A673 (cell line): ENCODE measurements around the gene OR14I1. TPM values are rescaled to one million over a fixed set of nuclear protein-coding genes. Genes with fewer than 3 reads are reported as not detected.

ENCODE experiments used
- BruUV-seq: library from RNA; stranded (reverse); fragments of 400-500 nt; replicated peaks from 2 replicates; lab custom pipeline; 2021; lab: Mats Ljungman, UMichigan
- CTCF ChIA-PET: fragments of 300-600 bp; sonication (Branson Sonifier 250); formaldehyde crosslinking; loops from one replicate; lab custom pipeline; 2022; ENCODE audit warnings: antibody characterized with exemption; lab: Charles Lee
- POLR2A ChIA-PET: fragments of 300-600 bp; sonication (Branson Sonifier 250); formaldehyde crosslinking; loops from one replicate; lab custom pipeline; 2022; ENCODE audit warnings: antibody characterized with exemption; ENCODE audit not compliant: low non-redundant PET; lab: Charles Lee
- DNase-seq: peaks from one replicate; pipeline ENCODE4 v3.0.0-alpha.2; 2015; ENCODE audit warnings: low spot score
- H3K27ac ChIP-seq: fragments of 200-600 bp; sonication (generic); 2 replicates; pipeline ENCODE4 v1.5.1; 2016; ENCODE audit warnings: mixed run types, low read depth, mild to moderate bottlenecking, mixed read lengths, antibody characterized with exemption, low read length; ENCODE audit not compliant: poor library complexity, severe bottlenecking
- H3K27me3 ChIP-seq: fragments of 200-600 bp; sonication (generic); replicated peaks from 2 replicates; pipeline ENCODE4 v1.6.1; 2017; ENCODE audit warnings: mixed run types, low read depth, mild to moderate bottlenecking, mixed read lengths, antibody characterized with exemption, low read length; ENCODE audit not compliant: insufficient read depth, poor library complexity
- H3K36me3 ChIP-seq: fragments of 200-600 bp; sonication (generic); 2 replicates; pipeline ENCODE4 v1.6.1; 2016; ENCODE audit warnings: mixed run types, mild to moderate bottlenecking, mixed read lengths, antibody characterized with exemption, low read length; ENCODE audit not compliant: insufficient read depth, poor library complexity, severe bottlenecking
- H3K4me1 ChIP-seq: fragments of 200-600 bp; sonication (generic); 2 replicates; pipeline ENCODE4 v1.6.1; 2017; ENCODE audit warnings: mixed run types, mild to moderate bottlenecking, mixed read lengths, antibody characterized with exemption, low read length; ENCODE audit not compliant: insufficient read depth, poor library complexity, severe bottlenecking
- H3K4me3 ChIP-seq: fragments of 200-600 bp; sonication (generic); 2 replicates; pipeline ENCODE4 v1.5.1; 2016; ENCODE audit warnings: low read depth, mixed run types, mild to moderate bottlenecking, mixed read lengths, low read length; ENCODE audit not compliant: poor library complexity, severe bottlenecking
- H3K9me3 ChIP-seq: fragments of 200-600 bp; sonication (generic); 2 replicates; pipeline ENCODE4 v1.6.1; 2016; ENCODE audit warnings: mixed run types, low read depth, mild to moderate bottlenecking, mixed read lengths, antibody characterized with exemption, low read length; ENCODE audit not compliant: poor library complexity, severe bottlenecking
- EZH2 ChIP-seq: fragments of 200-600 bp; sonication (generic); IDR thresholded peaks from 2 replicates; pipeline ENCODE4 v1.6.1; 2017; ENCODE audit warnings: borderline replicate concordance, low read depth, mild to moderate bottlenecking, mixed read lengths, antibody characterized with exemption, low read length; ENCODE audit not compliant: poor library complexity, severe bottlenecking
- intact Hi-C: fragments of 100-400 bp; cut with micrococcal nuclease; formaldehyde crosslinking; loops from one replicate; pipeline ENCODE4 v1.10.0; 2022; ENCODE audit not compliant: unreplicated experiment
- total RNA-seq: library from RNA; stranded (reverse); gene quantifications from 2 replicates; pipeline ENCODE4 v1.2.3, GENCODE V29; 2021
- TF ChIP-seq, protein P1 (sequence below): fragments of 300-800, 200-600 bp; sonication (generic); conservative IDR thresholded peaks from 2 replicates; pipeline ENCODE4 v1.5.1; 2017; ENCODE audit warnings: low read depth, mild to moderate bottlenecking, antibody characterized with exemption, low read length, moderate library complexity, mixed read lengths

OR14I1 gene
- total RNA-seq, 1 experiment from 2014 or later, result not detected

GRCh38 chr1:248739572-248740205, 37.1 kb upstream of the OR14I1 start:
- intact Hi-C loops, result no loop called here
- peaks cover 4% of the 10 kb centered on the region for H3K9me3 ChIP-seq
- POLR2A ChIA-PET, result no interaction called here

GRCh38 chr1:248737457-248737856, 34.9 kb upstream of the OR14I1 start:
- intact Hi-C loops, result no loop called here
- Histone ChIP-seq H3K36me3 (no peaks in the 10 kb centered on the region), H3K9me3 (peaks cover 4% of the 10 kb centered on the region), H3K27me3 (no peaks in the 10 kb centered on the region), H3K4me1 (peaks cover 5% of the 10 kb centered on the region), H3K27ac (no peak overlapping the region), H3K4me3 (no peak overlapping the region)
- no peak for TF ChIP-seq EZH2
- TF ChIP-seq, protein P1, sequence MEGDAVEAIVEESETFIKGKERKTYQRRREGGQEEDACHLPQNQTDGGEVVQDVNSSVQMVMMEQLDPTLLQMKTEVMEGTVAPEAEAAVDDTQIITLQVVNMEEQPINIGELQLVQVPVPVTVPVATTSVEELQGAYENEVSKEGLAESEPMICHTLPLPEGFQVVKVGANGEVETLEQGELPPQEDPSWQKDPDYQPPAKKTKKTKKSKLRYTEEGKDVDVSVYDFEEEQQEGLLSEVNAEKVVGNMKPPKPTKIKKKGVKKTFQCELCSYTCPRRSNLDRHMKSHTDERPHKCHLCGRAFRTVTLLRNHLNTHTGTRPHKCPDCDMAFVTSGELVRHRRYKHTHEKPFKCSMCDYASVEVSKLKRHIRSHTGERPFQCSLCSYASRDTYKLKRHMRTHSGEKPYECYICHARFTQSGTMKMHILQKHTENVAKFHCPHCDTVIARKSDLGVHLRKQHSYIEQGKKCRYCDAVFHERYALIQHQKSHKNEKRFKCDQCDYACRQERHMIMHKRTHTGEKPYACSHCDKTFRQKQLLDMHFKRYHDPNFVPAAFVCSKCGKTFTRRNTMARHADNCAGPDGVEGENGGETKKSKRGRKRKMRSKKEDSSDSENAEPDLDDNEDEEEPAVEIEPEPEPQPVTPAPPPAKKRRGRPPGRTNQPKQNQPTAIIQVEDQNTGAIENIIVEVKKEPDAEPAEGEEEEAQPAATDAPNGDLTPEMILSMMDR, result no peak
- ChIA-PET CTCF (no interaction called here), POLR2A (no interaction called here)
- BruUV-seq, result no TSS peak
- no peak for DNase-seq

More at GRCh38 chr1:248739572-248740205, 37.1 kb upstream of the OR14I1 start:
- Histone ChIP-seq H3K4me3 (no peak overlapping the region), H3K36me3 (no peaks in the 10 kb centered on the region), H3K27ac (no peak overlapping the region), H3K4me1 (no peaks in the 10 kb centered on the region), H3K27me3 (peaks cover under 1% of the 10 kb centered on the region)
- no peak for TF ChIP-seq EZH2
- TF ChIP-seq, protein P1, result no peak
- CTCF ChIA-PET, result no interaction called here
- DNase-seq, result no peak
- BruUV-seq, result no TSS peak

- no peak overlapping the region for H3K4me3 ChIP-seq
- DNase-seq, result no peak
- H3K4me1 ChIP-seq, result peaks cover 5% of the 10 kb centered on the region
- no peak overlapping the region for H3K27ac ChIP-seq
- TF ChIP-seq, protein P1, result no peak
- no peak for TF ChIP-seq EZH2
- peaks cover 4% of the 10 kb centered on the region for H3K9me3 ChIP-seq
- H3K27me3 ChIP-seq, result no peaks in the 10 kb centered on the region
- no TSS peak for BruUV-seq
- POLR2A ChIA-PET, result no interaction called here
- CTCF ChIA-PET, result no interaction called here
- no peaks in the 10 kb centered on the region for H3K36me3 ChIP-seq
- intact Hi-C loops, result no loop called here
Measured at GRCh38 chr1:248736977-248737376, 34.4 kb upstream of the OR14I1 start.
